H9 (cell line): ENCODE measurements around the gene TMEM174. TPM values are rescaled to one million over a fixed set of nuclear protein-coding genes. Genes with fewer than 3 reads are reported as not detected.

Experiments
- DNase-seq: peaks from one replicate; pipeline ENCODE4 v3.0.0-alpha.2; 2017
- H2AFZ ChIP-seq: one replicate; pipeline ENCODE4 v1.6.1; 2013; ENCODE audit warnings: mild to moderate bottlenecking, low read length, control low read depth, moderate library complexity
- H2AK5ac ChIP-seq: 2 replicates; pipeline ENCODE4 v1.6.1; 2013; ENCODE audit warnings: low read length, control low read depth, mixed read lengths; ENCODE audit not compliant: insufficient read length
- H2BK120ac ChIP-seq: one replicate; pipeline ENCODE4 v1.6.1; 2013; ENCODE audit warnings: low read depth, mild to moderate bottlenecking, low read length, control low read depth, inconsistent platforms; ENCODE audit not compliant: poor library complexity, severe bottlenecking
- H2BK12ac ChIP-seq: 2 replicates; pipeline ENCODE4 v1.6.1; 2013; ENCODE audit warnings: low read length, control low read depth, mixed read lengths, low read depth; ENCODE audit not compliant: insufficient read length
- H2BK15ac ChIP-seq: 2 replicates; pipeline ENCODE4 v1.6.1; 2013; ENCODE audit warnings: low read depth, low read length, control low read depth
- H2BK20ac ChIP-seq: one replicate; pipeline ENCODE4 v1.6.1; 2013; ENCODE audit warnings: low read depth, mild to moderate bottlenecking, low read length, control low read depth, inconsistent platforms; ENCODE audit not compliant: poor library complexity, severe bottlenecking
- H2BK5ac ChIP-seq: 2 replicates; pipeline ENCODE4 v1.6.1; 2013; ENCODE audit warnings: low read length, control low read depth, mixed read lengths; ENCODE audit not compliant: insufficient read length
- H3K14ac ChIP-seq: 2 replicates; pipeline ENCODE4 v1.6.1; 2013; ENCODE audit warnings: low read length, control low read depth; ENCODE audit not compliant: insufficient read depth
- H3K18ac ChIP-seq: 2 replicates; pipeline ENCODE4 v1.6.1; 2013; ENCODE audit warnings: low read depth, mild to moderate bottlenecking, mixed read lengths, low read length, control low read depth; ENCODE audit not compliant: insufficient read length
- H3K23ac ChIP-seq: 2 replicates; pipeline ENCODE4 v1.6.1; 2013; ENCODE audit warnings: low read length, control low read depth, mixed read lengths, low read depth; ENCODE audit not compliant: insufficient read length
- H3K23me2 ChIP-seq: 2 replicates; pipeline ENCODE4 v1.6.1; 2013; ENCODE audit warnings: low read depth, mild to moderate bottlenecking, mixed read lengths, low read length, control low read depth; ENCODE audit not compliant: insufficient read length, poor library complexity, severe bottlenecking
- H3K27ac ChIP-seq: 2 replicates; pipeline ENCODE4 v1.5.1; 2013; ENCODE audit warnings: low read length, control low read depth, mixed read lengths, low read depth; ENCODE audit not compliant: insufficient read length
- H3K27me3 ChIP-seq: 2 replicates; pipeline ENCODE4 v1.6.1; 2013; ENCODE audit warnings: low read length, control low read depth, inconsistent platforms; ENCODE audit not compliant: insufficient read depth
- H3K4ac ChIP-seq: 2 replicates; pipeline ENCODE4 v1.6.1; 2013; ENCODE audit warnings: low read depth, mild to moderate bottlenecking, control low read depth, inconsistent platforms, low read length, moderate library complexity
- H3K4me1 ChIP-seq: 2 replicates; pipeline ENCODE4 v1.6.1; 2013; ENCODE audit warnings: low read length, control low read depth, inconsistent platforms; ENCODE audit not compliant: insufficient read depth
- H3K4me2 ChIP-seq: 2 replicates; pipeline ENCODE4 v1.6.1; 2013; ENCODE audit warnings: low read length, control low read depth, mixed read lengths; ENCODE audit not compliant: insufficient read length, insufficient read depth
- H3K56ac ChIP-seq: 2 replicates; pipeline ENCODE4 v1.6.1; 2013; ENCODE audit warnings: low read depth, mild to moderate bottlenecking, mixed read lengths, low read length, control low read depth; ENCODE audit not compliant: insufficient read length
- H3K79me1 ChIP-seq: 2 replicates; pipeline ENCODE4 v1.6.1; 2013; ENCODE audit warnings: low read depth, mild to moderate bottlenecking, moderate library complexity, low read length, control low read depth, inconsistent platforms; ENCODE audit not compliant: insufficient read depth, poor library complexity, severe bottlenecking
- H3K79me2 ChIP-seq: 2 replicates; pipeline ENCODE4 v1.6.1; 2013; ENCODE audit warnings: low read length, control low read depth, inconsistent platforms; ENCODE audit not compliant: insufficient read depth
- H3K9ac ChIP-seq: 2 replicates; pipeline ENCODE4 v1.6.1; 2013; ENCODE audit warnings: low read length, control low read depth, mixed read lengths; ENCODE audit not compliant: insufficient read length; ENCODE audit errors: extremely low read depth
- H3K9me3 ChIP-seq: one replicate; pipeline ENCODE4 v1.6.1; 2013; ENCODE audit warnings: low read depth, low read length, inconsistent platforms; ENCODE audit not compliant: control insufficient read depth
- H3T11ph ChIP-seq: one replicate; pipeline ENCODE4 v1.6.1; 2013; ENCODE audit warnings: mild to moderate bottlenecking, low read length, control low read depth, inconsistent platforms
- H4K20me1 ChIP-seq: one replicate; pipeline ENCODE4 v1.6.1; 2013; ENCODE audit not compliant: control insufficient read depth, insufficient read length, insufficient read depth
- H4K5ac ChIP-seq: 2 replicates; pipeline ENCODE4 v1.6.1; 2013; ENCODE audit warnings: low read depth, mild to moderate bottlenecking, mixed read lengths, low read length, control low read depth; ENCODE audit not compliant: insufficient read length
- H4K8ac ChIP-seq: replicated peaks from 2 replicates; pipeline ENCODE4 v1.6.1; 2013; ENCODE audit warnings: low read length, control low read depth, mixed read lengths, low read depth; ENCODE audit not compliant: insufficient read length
- H4K91ac ChIP-seq: 2 replicates; pipeline ENCODE4 v1.6.1; 2013; ENCODE audit warnings: low read depth, mild to moderate bottlenecking, moderate library complexity, mixed read lengths, low read length, control low read depth; ENCODE audit not compliant: insufficient read length
- H3K27ac Mint-ChIP-seq, 3 experiments: 2 replicates in 2 of 3; 3 replicates in 1 of 3; pipeline ENCODE4 v1.8.0; 2020 to 2021; ENCODE audit warnings: mixed read lengths in 3 of 3, mild to moderate bottlenecking in 1 of 3, moderate library complexity in 1 of 3
- H3K27me3 Mint-ChIP-seq: 2 replicates; pipeline ENCODE4 v1.8.0; 2021; ENCODE audit warnings: low read depth, mild to moderate bottlenecking, moderate library complexity, mixed read lengths
- H3K36me3 Mint-ChIP-seq, 3 experiments: 2 replicates in 2 of 3; 3 replicates in 1 of 3; pipeline ENCODE4 v1.8.0; 2020 to 2021; ENCODE audit warnings: low read depth in 3 of 3, mixed read lengths in 3 of 3; ENCODE audit not compliant: insufficient read depth in 1 of 3
- H3K4me1 Mint-ChIP-seq, 2 experiments: 2 replicates each; pipeline ENCODE4 v1.8.0; 2020; ENCODE audit warnings: mixed read lengths in 2 of 2
- H3K4me3 Mint-ChIP-seq, 2 experiments: 2 replicates in 1 of 2; 3 replicates in 1 of 2; pipeline ENCODE4 v1.8.0; 2020 to 2021; ENCODE audit warnings: mild to moderate bottlenecking in 2 of 2, mixed read lengths in 2 of 2, moderate library complexity in 1 of 2
- H3K9me3 Mint-ChIP-seq, 2 experiments: 2 replicates in 1 of 2; 3 replicates in 1 of 2; pipeline ENCODE4 v1.8.0; 2020; ENCODE audit warnings: mild to moderate bottlenecking in 2 of 2, mixed read lengths in 2 of 2, moderate library complexity in 1 of 2
- CTCF ChIP-seq: fragments of 200-600 bp; sonication (generic); conservative IDR thresholded peaks from 3 replicates; pipeline ENCODE4 v1.8.0; 2021; ENCODE audit warnings: antibody characterized with exemption, mild to moderate bottlenecking
- total RNA-seq: library from RNA; stranded (reverse); gene quantifications from 2 replicates; pipeline ENCODE4 v1.2.1, GENCODE V29; 2021

The TMEM174 gene
- total RNA-seq, 1 experiment from 2014 or later = not detected

GRCh38 chr5:73182307-73182706, 9.3 kb downstream of the TMEM174 start:
- Histone ChIP-seq H3K23ac (no peak overlapping the region), H2BK5ac (no peak overlapping the region), H4K91ac (no peak overlapping the region), H3K4ac (no peak overlapping the region), H3K79me1 (no peaks in the 10 kb centered on the region), H2BK15ac (no peak overlapping the region), H2BK20ac (no peak overlapping the region), H3K79me2 (no peaks in the 10 kb centered on the region), H3T11ph (no peak overlapping the region), H2AFZ (no peak overlapping the region), H3K4me2 (no peak overlapping the region), H4K5ac (no peak overlapping the region), H3K4me1 (no peaks in the 10 kb centered on the region), H4K8ac (no peak overlapping the region), H2BK12ac (no peak overlapping the region), H3K56ac (no peak overlapping the region), H4K20me1 (no peaks in the 10 kb centered on the region), H2AK5ac (no peak overlapping the region), H3K9ac (no peak overlapping the region), H3K23me2 (no peaks in the 10 kb centered on the region), H3K18ac (no peak overlapping the region), H3K14ac (no peak overlapping the region), H2BK120ac (no peak overlapping the region), H3K27me3 (no peaks in the 10 kb centered on the region), H3K27ac (no peak overlapping the region), H3K9me3 (no peaks in the 10 kb centered on the region)
- no peak for DNase-seq
- H3K27me3 Mint-ChIP-seq = peaks cover 5% of the 10 kb centered on the region; the same call in 1 of the 2 replicates
- H3K4me3 Mint-ChIP-seq = no peak overlapping the region
- H3K9me3 Mint-ChIP-seq = peaks cover 10 to 12% of the 10 kb centered on the region in 2 experiments
- no peak overlapping the region for H3K27ac Mint-ChIP-seq
- H3K36me3 Mint-ChIP-seq = peaks cover 5 to 12% (median 6%) of the 10 kb centered on the region in 3 experiments
- H3K4me1 Mint-ChIP-seq = peaks cover 2 to 7% of the 10 kb centered on the region in 2 experiments; a peak in 3 of 4 replicates
- TF ChIP-seq CTCF = no peak
